SK-MEL-5 (cell line): ENCODE data around the gene CADPS. TPM values are rescaled to one million over a fixed set of nuclear protein-coding genes. Genes with fewer than 3 reads are reported as not detected.

ENCODE experiments used
- DNase-seq: peaks from one replicate; pipeline ENCODE4 v3.0.0-alpha.2; 2016; ENCODE audit warnings: low read depth, low spot score
- in situ Hi-C: cut with HindIII; loops from 2 replicates; pipeline ENCODE4 v1.10.0; 2016; ENCODE audit warnings: low sequenced_read_pairs, high pct_unique_total_duplicates, low pct_unique_long_range_greater_than_20kb
- total RNA-seq: library from RNA; depleted of rRNA; stranded (reverse); fragments of >200 nt; shearing (Covaris generic); gene quantifications from 2 replicates; pipeline ENCODE4 v1.2.3, GENCODE V29; 2014

Gene CADPS
- total RNA-seq, 1 experiment from 2014 or later = not detected

DNA sequence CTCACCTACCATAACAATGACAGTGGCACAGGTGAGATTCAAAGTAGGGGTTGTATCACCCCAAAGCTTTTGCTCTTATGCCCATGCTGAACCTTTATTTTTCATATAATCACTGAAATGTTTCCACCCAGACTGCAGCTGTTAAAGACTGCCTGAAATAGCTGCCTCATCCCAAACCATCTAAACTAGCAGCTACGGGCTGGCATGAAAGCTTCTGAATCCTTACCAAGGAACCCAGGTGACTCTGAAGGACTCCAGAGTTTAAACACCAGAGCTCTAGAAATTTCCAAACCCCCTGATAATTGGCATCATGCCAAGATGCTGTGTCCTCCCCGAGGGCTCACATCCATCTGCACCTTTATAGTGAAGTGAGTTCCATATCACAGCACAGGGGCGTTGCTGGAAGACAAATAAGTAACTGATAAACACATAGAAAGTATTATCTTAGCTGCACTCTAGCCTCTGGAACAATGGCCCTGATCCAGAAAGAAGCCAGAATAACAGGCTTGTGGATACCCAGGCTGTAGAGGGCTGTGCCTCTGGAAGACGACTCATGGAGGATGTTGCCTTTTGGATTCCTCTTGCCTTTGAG is 238.9 kb downstream of the CADPS start:
- DNase-seq = no peak
- in situ Hi-C loops = no loop called here

DNA sequence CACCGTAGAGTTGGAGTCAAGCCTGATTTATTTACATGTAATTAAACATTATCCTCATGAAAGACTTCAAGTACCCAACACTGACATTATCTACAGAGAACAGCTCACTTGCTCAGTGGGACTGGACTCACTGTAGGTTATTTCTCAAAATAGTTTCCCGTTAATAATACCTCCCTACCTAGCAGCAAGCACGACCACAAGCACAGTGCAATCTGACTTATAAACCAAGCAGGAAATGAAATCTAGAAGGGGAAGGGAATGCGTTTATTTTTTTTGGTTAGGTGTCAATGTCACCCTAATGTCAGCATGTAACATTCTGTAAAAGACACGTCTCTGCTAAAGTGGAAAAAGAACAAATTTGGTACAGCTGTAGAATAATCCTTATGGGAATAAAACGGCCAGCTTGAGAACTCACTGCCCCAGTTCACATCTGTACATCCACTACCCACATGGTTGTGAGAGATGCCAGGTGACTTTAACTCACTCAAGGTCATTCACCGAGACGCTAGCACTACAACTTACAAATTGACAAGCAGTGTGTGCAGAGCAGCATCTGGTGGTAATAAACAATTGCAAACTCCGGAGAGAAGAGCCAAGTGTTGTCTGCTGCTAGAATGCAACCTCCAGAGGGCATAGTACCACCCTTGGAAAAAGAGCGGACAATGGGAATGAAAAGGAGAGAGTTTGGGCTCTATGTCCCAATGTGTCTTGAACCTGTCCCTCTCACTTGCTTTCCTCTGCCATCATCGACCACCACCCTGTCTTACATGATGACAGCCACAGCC is 242.5 kb downstream of the CADPS start:
- in situ Hi-C loops = no loop called here
- peak; percentile 33 for DNase-seq

DNA sequence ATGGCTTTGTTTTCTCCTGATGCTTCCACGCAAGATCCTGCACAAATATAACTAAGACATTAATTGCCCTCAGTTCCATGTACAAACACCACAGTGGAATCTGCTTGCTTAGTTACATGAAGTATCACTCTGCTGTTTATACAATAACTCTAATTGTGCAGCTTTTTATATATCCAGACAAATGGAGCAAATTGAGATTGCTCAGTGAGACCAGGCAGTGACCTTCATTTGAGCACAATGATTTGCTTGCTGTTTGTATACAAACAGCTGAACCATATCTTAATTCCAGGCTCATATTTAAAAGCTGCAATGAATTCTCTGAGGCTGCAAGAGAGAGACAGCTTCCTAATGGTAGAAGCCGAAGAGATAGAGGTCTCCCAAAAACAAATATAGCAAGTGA is 243.7 kb downstream of the CADPS start:
- no peak for DNase-seq
- in situ Hi-C loops = no loop called here

DNA sequence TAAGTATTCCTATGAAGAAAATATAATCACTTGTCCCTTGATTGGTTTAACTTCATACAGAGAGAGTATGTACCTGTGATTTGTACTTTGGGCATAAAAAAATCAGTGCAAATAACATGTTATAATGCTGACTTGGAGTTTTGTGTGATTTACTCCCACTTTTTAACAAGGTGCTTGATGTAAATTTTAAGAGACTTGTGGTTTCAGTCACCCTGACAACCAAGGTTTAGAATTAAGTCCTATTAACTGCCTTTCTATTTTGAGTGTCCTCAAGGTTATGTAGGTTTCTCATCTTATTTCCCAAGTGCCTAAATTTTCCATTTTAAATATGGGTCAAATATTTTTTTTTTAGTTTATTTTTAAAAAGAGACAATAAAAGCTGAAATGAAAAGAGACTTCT is 244.6 kb downstream of the CADPS start:
- no peak for DNase-seq
- in situ Hi-C loops = no loop called here

DNA sequence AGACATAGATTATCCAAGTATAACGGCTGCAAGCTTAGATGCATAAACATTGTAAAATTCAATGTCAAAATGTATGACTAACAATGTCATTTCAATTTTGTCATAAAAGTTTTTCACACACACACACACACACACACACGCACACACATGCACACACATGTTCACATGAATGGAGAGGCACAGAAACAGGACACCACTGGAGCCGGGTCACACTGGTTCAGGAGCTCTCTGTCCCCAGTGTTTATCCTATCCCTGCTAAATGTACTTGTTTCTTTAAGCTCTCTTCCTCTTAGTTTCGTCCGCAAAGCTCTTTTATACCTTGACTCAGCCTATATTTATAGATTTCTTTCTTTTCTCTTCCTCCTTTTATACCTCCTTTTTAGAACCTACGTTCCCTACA is 249.9 kb downstream of the CADPS start:
- in situ Hi-C loops = no loop called here
- DNase-seq = no peak

DNA sequence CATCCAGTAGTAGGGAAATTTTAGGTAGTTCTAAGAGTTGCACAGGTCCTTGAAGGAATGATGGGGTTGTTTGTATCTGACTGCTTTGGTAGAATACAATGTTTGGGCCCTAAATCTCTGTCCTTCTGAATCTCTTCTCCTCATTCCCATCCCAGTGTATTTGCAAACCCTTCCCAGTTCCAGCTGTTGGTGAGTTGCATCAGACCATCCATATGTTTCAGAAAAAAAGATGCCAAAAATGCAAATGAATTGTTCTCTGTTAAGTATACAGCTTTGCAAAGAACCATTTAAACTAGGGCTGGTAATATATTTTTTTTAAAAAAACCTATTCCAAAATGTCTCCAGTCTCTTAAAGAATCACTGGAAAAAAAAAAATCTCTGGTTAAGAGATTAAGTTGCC is 251.0 kb downstream of the CADPS start:
- in situ Hi-C loops = no loop called here

DNA sequence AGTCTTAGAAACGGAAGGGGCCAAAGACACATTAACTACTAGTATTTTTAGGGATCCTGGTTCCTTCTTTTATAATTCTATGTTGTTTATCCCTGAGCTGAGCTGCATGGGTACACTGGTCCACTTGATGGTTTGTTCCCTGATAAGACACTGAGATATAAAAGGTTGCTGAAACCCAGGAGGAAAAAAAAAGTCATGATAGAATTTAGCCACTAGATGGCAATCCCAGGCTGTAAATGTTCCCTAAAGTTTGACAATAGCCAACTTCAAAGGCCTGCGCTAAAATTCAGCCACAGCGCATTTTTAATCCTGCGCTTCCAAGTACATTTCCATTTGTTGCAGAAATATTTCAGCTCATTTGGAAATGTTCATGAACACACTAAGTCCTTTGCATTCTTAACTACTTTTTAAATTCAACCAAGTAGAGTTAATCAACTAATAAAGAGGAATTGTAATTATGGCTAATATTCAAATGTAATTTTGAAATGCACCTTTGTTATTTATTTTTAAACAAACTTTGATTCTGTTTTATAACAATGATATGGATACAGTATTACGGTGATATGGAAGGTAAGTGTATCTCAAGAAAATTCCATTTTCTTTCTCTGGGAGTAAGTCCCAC is 252.6 kb downstream of the CADPS start:
- in situ Hi-C loops = no loop called here
- peak; percentile 75 for DNase-seq

More for the DNA sequence above, 251.0 kb downstream of the CADPS start:
- no peak for DNase-seq

DNA sequence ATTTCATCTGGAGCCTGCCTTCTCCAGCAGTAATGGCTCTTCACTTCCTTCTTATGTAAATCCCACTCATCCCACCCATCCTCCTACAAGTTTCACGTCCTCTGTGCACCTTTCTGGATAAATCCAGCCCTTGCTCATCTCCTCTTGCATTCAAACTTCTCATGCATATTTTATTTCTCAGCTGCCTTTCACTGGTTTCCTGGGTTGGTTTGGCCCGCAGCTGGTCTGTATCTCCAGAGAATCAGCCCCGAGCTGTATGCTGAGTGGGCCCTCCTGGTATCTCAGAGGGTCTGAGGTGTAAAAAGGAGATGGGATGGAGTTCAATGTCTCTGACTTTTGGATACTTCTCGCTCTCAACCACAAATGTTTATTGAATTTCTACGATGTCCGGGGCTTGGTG is 253.3 kb downstream of the CADPS start:
- DNase-seq = no peak
- in situ Hi-C loops = no loop called here

DNA sequence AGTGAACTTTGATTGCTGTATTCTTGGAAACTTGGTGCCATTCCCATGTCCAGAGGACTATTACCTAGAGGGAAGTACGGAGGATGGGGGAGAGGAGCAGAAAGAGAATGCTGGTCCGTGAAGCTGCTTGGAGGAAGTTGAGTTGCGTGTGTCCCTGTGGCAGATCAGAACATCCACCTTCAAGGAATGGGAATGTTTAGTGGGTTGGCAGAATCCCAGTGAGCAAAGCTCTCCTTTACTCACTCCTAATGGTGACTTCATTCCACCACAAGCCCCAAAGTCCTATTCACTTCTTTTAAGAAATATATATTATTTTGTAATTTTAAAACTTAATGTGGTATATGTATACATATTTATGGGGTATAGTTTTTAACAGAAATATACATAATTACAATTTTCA is 254.0 kb downstream of the CADPS start:
- in situ Hi-C loops = no loop called here
- no peak for DNase-seq

DNA sequence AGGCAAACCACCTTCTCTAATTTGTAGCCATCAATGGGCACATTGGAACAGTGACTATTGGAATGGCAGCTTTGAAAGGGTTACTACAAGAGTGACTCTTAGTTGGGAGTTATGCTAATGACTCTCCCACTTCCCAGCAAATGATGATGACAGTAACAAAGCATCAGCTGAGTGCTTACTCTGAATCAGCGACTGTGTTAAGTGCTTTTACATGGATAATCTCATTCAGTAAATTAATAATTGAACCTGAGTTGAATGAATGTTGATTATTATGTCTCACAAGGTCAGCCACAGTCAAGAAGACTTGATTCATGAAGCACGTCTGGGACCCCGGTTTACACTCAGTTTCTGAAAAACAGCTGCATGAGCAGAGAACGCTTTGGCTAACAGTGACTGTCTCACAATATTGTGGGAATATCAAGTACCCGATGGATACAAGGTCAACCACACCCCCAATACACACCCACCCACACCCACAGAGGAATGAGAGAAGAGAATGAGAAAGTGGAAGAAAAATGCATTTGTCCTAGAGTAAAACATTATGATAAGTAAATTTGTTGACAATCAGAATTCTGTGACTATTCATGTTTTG is 259.9 kb downstream of the CADPS start:
- in situ Hi-C loops = no loop called here

DNA sequence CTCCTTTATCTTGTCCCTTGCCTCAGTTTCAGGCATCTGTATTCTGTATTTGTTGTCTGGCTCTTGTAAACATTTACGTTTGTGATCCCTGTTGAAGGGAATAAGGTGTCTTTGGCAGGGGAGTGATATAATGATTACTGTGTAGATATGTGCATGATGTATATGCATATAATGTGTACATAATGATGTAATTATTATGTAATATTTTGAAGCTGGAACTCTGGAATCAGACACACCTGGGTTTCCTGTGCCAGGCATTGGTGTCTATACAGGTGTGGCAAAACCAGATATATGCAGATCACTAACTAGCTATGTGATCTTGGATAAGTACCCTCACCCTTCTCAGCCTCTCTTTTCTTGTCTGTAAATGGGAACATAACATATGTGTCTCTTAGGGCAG is 260.7 kb downstream of the CADPS start:
- DNase-seq = no peak
- in situ Hi-C loops = no loop called here

More for the DNA sequence above, 259.9 kb downstream of the CADPS start:
- no peak for DNase-seq

DNA sequence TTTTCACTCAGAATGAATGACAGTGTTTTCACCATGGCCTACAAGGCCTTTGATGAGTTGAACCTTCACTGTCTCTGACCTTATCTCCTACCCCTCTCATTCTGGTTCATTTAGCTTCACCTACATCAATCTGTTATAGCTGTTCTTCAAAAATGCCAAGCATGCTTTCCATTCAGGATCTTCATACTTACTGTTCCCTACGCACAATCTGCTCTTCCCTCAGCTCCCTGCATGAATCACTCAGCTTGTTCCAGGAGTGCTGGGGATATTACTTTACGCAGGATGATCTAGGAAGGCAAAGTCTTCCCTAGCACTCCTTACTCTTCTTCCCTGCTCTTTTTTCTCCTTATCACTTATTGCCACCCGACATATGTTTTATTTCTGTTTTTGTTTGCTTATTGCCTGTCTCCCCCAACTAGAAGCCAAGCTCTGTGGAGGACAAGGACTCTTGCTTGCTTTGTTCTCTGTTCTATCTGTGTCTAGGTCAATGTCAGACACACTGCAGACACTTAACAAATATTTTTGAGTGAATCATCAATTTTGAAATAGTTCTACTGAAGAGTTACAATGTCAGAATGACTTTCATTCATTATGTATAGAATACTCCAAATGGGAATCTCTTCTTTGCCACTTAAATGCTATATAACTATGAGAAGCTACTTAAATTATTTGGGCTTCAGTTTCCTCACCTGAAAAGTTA is 263.5 kb downstream of the CADPS start:
- in situ Hi-C loops = no loop called here
- no peak for DNase-seq

DNA sequence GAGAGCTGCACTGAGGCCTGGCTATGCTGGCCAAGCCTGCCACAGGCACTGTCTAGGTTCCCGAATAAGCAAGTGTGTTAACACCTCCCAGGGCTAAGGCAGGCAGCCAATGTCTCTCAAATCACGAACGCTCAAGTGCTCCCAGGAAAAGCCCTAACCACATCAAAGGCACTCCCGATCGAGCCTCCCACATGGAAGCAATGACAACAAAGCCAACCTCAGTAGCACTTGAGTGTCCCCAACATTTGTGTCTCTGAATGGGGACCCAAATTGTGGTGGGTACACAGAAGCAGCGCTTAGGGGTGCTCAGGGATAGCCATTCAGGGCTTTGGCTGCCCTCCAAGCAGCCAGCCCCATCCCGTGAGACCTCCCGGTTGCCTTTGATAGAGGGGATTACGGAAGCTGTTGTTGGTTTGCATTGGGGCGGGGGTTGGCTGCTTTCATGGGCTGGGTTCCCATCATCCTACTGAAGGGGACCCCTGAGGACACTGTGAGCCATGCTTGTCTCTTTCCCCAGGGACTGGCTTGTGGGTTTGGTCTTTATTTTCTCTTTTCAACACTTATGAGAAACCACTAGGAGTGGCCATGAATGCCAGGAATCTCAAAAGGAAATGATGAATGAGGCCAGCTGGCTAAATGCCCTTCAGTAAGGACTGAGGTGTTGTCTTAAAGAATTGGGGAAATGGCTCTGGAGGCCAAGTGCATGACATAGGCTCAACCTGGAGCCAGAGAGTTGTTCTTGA is 267.8 kb downstream of the CADPS start:
- in situ Hi-C loops = no loop called here
- DNase-seq = no peak

DNA sequence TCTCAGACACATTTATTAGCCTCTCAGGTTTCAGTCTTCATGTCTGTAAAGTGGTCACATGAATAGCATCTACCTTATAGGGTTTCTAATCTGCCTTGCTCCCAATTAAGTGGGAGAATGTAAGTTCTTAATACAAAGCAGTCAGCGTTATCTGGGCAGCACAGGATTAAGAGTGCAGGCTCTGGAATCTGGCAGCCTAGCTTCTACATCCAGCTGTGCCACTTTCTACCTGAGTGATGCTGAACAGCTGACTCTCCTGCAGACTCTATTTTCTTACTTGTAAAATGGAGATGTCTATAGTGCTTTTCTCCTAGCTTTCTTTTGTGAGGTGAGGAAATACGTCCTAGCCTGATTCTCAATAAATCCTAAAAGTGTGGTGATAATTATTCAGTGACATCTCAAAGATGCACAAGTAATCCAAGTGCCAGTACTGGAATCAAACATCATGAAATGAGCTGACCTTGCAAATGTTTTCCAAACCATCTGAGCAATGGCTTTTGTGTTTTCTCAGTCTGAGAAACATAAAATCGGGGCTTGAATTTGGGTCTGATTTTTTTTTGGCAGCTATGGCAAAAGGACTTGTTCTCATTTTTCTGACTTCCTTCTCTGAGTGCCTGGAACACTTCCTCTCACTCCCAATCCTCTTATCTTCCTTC is 269.7 kb downstream of the CADPS start:
- in situ Hi-C loops = no loop called here

DNA sequence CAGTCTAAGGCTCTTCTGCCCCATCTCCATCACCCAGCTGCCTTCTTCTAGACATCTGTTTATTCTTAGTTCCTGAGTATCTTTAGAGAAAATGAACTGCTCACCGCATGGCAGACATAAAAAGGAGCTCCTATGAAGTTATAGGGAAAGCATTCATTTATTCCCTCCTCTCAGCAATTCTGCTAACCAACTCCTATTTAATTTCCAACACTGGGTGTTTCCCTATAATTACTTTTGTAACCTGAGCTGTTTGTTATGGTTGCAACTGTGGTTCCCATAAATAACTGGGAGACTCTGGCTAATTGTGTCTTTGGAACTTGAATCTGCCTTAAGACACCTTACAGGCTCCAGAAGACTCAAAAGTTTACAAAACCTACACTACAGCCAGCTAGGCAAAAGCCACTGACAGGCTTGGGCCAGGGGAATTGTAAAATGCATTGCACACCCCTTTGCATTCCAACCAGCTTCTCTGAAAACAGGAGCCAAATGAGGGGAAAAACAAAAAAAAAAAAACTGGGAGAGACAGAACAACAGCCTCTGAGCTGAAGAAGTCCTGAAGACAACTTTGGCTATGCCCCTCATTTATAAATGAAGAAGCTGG is 270.4 kb downstream of the CADPS start:
- DNase-seq = no peak
- in situ Hi-C loops = no loop called here

More for the DNA sequence above, 269.7 kb downstream of the CADPS start:
- DNase-seq = no peak

DNA sequence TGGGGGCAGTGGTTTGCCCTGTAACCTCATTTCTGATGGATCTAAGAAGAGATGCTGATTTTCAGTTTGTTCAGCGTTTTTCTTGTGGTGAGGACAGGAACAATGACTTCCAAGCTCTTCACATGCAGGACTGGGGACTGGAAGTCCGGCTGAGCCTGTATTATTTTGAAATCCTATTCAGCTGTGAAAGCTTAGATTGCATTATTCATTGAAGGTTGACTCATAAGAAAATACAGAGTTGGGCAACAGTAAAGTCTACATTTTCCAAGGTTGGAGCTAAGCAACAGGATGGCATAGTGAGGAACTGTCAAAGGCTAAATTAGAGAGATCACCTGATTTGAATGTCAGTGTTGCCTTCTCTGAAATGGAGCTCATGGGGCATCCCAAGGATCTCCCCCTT is 270.9 kb downstream of the CADPS start:
- in situ Hi-C loops = no loop called here
- DNase-seq = no peak

DNA sequence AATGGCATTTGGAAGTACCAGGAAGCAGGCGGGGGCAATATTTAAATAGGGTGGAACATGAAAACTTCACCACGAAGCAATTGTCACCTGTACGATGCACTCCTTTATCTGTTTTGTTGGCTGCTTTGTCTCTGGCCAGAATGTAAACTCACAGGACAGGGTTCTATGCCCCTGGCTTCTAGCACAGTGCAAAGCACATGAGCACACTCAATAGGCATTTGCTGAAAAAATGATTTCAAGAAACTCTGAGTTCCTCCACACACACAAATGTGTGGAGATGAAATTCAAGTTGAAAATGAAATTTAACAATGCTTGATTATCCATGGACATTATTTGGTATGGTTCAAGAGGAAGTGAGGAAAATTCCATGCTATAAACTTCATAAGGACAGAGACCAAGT is 272.2 kb downstream of the CADPS start:
- in situ Hi-C loops = no loop called here
- DNase-seq = no peak
